GM23338 (cell line): ENCODE results near the gene DHRS13. TPM values are rescaled to one million over a fixed set of nuclear protein-coding genes. Genes with fewer than 3 reads are reported as not detected.

Experiments used
- ATAC-seq: fragments of 200-7000 bp; cut with Tn5 transposase; 3 replicates; pipeline ENCODE4 v1.9.1; 2020
- DNase-seq: peaks from one replicate; pipeline ENCODE4 v3.0.0-alpha.2; 2015; ENCODE audit warnings: low spot score
- H2AFZ ChIP-seq: fragments of 200-600 bp; sonication (generic); 2 replicates; pipeline ENCODE4 v1.8.0; 2016; ENCODE audit warnings: antibody characterized with exemption, mild to moderate bottlenecking, moderate library complexity
- H3F3A ChIP-seq: fragments of 200-600 bp; sonication (generic); replicated peaks from 2 replicates; pipeline ENCODE4 v1.8.0; 2017; ENCODE audit warnings: antibody characterized with exemption, mixed run types, low read depth
- H3K27ac ChIP-seq: fragments of 200-600 bp; sonication (generic); 2 replicates; pipeline ENCODE4 v1.6.1; 2016; ENCODE audit warnings: low read depth
- H3K27me3 ChIP-seq: fragments of 200-600 bp; sonication (generic); 2 replicates; pipeline ENCODE4 v1.8.0; 2016; ENCODE audit warnings: mild to moderate bottlenecking, mixed run types, moderate library complexity; ENCODE audit not compliant: insufficient read depth
- H3K36me3 ChIP-seq: fragments of 200-600 bp; sonication (generic); 2 replicates; pipeline ENCODE4 v1.8.0; 2016; ENCODE audit warnings: mild to moderate bottlenecking; ENCODE audit not compliant: insufficient read depth
- H3K4me1 ChIP-seq: fragments of 200-600 bp; sonication (generic); 2 replicates; pipeline ENCODE4 v1.8.0; 2016; ENCODE audit warnings: mild to moderate bottlenecking, moderate library complexity; ENCODE audit not compliant: insufficient read depth
- H3K4me2 ChIP-seq: fragments of 200-600 bp; sonication (generic); 2 replicates; pipeline ENCODE4 v1.7.1; 2017; ENCODE audit warnings: mixed run types
- H3K4me3 ChIP-seq: fragments of 200-600 bp; sonication (generic); 2 replicates; pipeline ENCODE4 v1.6.1; 2016; ENCODE audit warnings: mixed run types
- H3K79me2 ChIP-seq: fragments of 200-600 bp; sonication (generic); replicated peaks from 2 replicates; pipeline ENCODE4 v1.8.0; 2017; ENCODE audit warnings: mild to moderate bottlenecking; ENCODE audit not compliant: insufficient read depth
- H3K9me2 ChIP-seq: fragments of 200-600 bp; sonication (generic); 2 replicates; pipeline ENCODE4 v1.8.0; 2017; ENCODE audit not compliant: insufficient read depth
- H4K20me1 ChIP-seq: fragments of 200-600 bp; sonication (generic); replicated peaks from 2 replicates; pipeline ENCODE4 v1.8.0; 2017; ENCODE audit warnings: mild to moderate bottlenecking; ENCODE audit not compliant: insufficient read depth
- H3K27ac Mint-ChIP-seq: 2 replicates; pipeline ENCODE4 v1.8.0; 2020; ENCODE audit warnings: inconsistent platforms, mild to moderate bottlenecking, moderate library complexity, mixed read lengths
- H3K27me3 Mint-ChIP-seq: 3 replicates; pipeline ENCODE4 v1.8.0; 2022; ENCODE audit warnings: low read depth, mild to moderate bottlenecking, moderate library complexity, mixed read lengths, inconsistent platforms; ENCODE audit not compliant: insufficient read depth, poor library complexity
- H3K36me3 Mint-ChIP-seq: 3 replicates; pipeline ENCODE4 v1.8.0; 2021; ENCODE audit warnings: low read depth, mild to moderate bottlenecking, inconsistent platforms, moderate library complexity, mixed read lengths
- H3K4me1 Mint-ChIP-seq: 3 replicates; pipeline ENCODE4 v1.8.0; 2020; ENCODE audit warnings: mild to moderate bottlenecking, inconsistent platforms, mixed read lengths
- H3K4me3 Mint-ChIP-seq: 3 replicates; pipeline ENCODE4 v1.8.0; 2021; ENCODE audit warnings: moderate library complexity, mild to moderate bottlenecking, inconsistent platforms, mixed read lengths
- H3K9me3 Mint-ChIP-seq: 3 replicates; pipeline ENCODE4 v1.8.0; 2020; ENCODE audit warnings: moderate library complexity, mild to moderate bottlenecking, inconsistent platforms, mixed read lengths
- CREB1 ChIP-seq: fragments of 250-450 bp; sonication (Bioruptor Pico); IDR thresholded peaks from 2 replicates; pipeline ENCODE4 v1.5.0; 2020; ENCODE audit warnings: low read depth, mild to moderate bottlenecking, moderate library complexity
- EZH2phosphoT487 ChIP-seq: fragments of 200-600 bp; sonication (generic); IDR thresholded peaks from one replicate; pipeline ENCODE4 v1.8.1; 2018; ENCODE audit warnings: antibody characterized with exemption; ENCODE audit not compliant: unreplicated experiment
- JUNB ChIP-seq: IDR thresholded peaks from one replicate; pipeline ENCODE4 v1.6.1; 2016; ENCODE audit warnings: antibody characterized with exemption; ENCODE audit not compliant: unreplicated experiment
- NANOG ChIP-seq: IDR thresholded peaks from 2 replicates; pipeline ENCODE4 v1.6.1; 2016; ENCODE audit warnings: antibody characterized with exemption, borderline replicate concordance
- STAT1 ChIP-seq: IDR thresholded peaks from one replicate; pipeline ENCODE4 v1.6.1; 2016; ENCODE audit warnings: antibody characterized with exemption; ENCODE audit not compliant: unreplicated experiment
- ZNF114 ChIP-seq: fragments of 250-450 bp; sonication (Bioruptor Pico); IDR thresholded peaks from 2 replicates; pipeline ENCODE4 v1.5.0; 2020; ENCODE audit warnings: mild to moderate bottlenecking, moderate library complexity
- ZNF331 ChIP-seq: fragments of 250-450 bp; sonication (Bioruptor Pico); IDR thresholded peaks from 2 replicates; pipeline ENCODE4 v1.5.0; 2020; ENCODE audit warnings: low read depth, mild to moderate bottlenecking, moderate library complexity
- polyA plus RNA-seq: library from polyadenylated mRNA; unstranded; fragments of >200 nt; fragmentation: Nextera tagmentation; extraction: Ambion mirVana; gene quantifications from 2 replicates; pipeline ENCODE4 v1.2.1, GENCODE V29; 2016
- total RNA-seq: library from RNA; depleted of rRNA; stranded (reverse); fragments of >200 nt; shearing (Covaris generic); gene quantifications from 2 replicates; pipeline ENCODE4 v1.2.3, GENCODE V29; 2014
- TF ChIP-seq, protein P1 (sequence below): IDR thresholded peaks from 2 replicates; pipeline ENCODE4 v1.6.1; 2016; ENCODE audit warnings: antibody characterized with exemption
- TF ChIP-seq, protein P2 (sequence below): IDR thresholded peaks from one replicate; pipeline ENCODE4 v1.6.1; 2018; ENCODE audit warnings: antibody characterized with exemption; ENCODE audit not compliant: unreplicated experiment
- TF ChIP-seq, protein P3 (sequence below), 2 experiments: fragments of 200-600 bp in 1 of 2; sonication (generic) in 1 of 2; conservative IDR thresholded peaks; 2 replicates each; pipeline versions ENCODE4 v1.5.1 to v1.6.1; 2016 to 2017; ENCODE audit warnings: antibody characterized with exemption in 2 of 2, low read depth in 2 of 2, mild to moderate bottlenecking in 2 of 2, moderate library complexity in 1 of 2
- TF ChIP-seq, protein P4 (sequence below): fragments of 250-450 bp; sonication (Bioruptor Pico); IDR thresholded peaks from 2 replicates; pipeline ENCODE4 v1.5.0; 2020; ENCODE audit warnings: mild to moderate bottlenecking, moderate library complexity

DHRS13 gene
- total and polyA plus RNA-seq, 2 experiments from 2014 or later = 5.4 to 34.2 TPM

DNA sequence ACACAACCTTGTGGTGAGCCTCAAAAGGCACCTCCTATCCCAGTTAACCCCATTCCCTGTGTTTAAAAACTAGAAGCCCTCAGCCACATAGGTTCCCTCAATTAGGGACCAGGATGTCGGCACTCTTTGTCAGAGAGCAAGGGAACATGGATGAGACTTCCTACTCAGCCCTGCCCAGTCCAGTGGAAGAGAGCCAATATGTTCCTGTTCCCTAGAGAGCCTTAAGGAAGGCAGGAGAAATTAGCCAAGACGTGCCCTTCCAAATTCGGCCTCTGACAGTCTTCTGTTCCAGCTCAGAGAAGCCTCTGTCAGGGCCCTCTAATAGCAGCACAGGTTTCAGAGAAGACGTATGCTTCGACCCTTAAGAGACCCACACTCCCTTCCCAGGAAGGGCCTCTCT, 14.6 kb upstream of the DHRS13 start:
- H3K4me3 Mint-ChIP-seq = no peak overlapping the region
- no peaks in the 10 kb centered on the region; the same call in 2 of the 3 replicates for H3K9me3 Mint-ChIP-seq
- Histone ChIP-seq H3K4me3 (no peak overlapping the region), H3K27ac (peak overlapping the region; percentile 55; the same call in 1 of the 2 replicates), H2AFZ (no peak overlapping the region), H4K20me1 (peaks cover 16% of the 10 kb centered on the region), H3F3A (peaks cover 72% of the 10 kb centered on the region), H3K4me2 (no peak overlapping the region), H3K9me2 (no peaks in the 10 kb centered on the region), H3K4me1 (no peaks in the 10 kb centered on the region), H3K27me3 (no peaks in the 10 kb centered on the region), H3K36me3 (peaks cover 79% of the 10 kb centered on the region), H3K79me2 (peaks cover 19% of the 10 kb centered on the region)
- TF ChIP-seq JUNB (no peak), ZNF331 (CRISPR knock-in tag) (no peak), EZH2phosphoT487 (no peak), CREB1 (CRISPR knock-in tag) (no peak), NANOG (no peak), ZNF114 (CRISPR knock-in tag) (no peak), STAT1 (no peak)
- TF ChIP-seq, protein P1, sequence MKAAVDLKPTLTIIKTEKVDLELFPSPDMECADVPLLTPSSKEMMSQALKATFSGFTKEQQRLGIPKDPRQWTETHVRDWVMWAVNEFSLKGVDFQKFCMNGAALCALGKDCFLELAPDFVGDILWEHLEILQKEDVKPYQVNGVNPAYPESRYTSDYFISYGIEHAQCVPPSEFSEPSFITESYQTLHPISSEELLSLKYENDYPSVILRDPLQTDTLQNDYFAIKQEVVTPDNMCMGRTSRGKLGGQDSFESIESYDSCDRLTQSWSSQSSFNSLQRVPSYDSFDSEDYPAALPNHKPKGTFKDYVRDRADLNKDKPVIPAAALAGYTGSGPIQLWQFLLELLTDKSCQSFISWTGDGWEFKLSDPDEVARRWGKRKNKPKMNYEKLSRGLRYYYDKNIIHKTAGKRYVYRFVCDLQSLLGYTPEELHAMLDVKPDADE = no peak
- TF ChIP-seq, protein P2, sequence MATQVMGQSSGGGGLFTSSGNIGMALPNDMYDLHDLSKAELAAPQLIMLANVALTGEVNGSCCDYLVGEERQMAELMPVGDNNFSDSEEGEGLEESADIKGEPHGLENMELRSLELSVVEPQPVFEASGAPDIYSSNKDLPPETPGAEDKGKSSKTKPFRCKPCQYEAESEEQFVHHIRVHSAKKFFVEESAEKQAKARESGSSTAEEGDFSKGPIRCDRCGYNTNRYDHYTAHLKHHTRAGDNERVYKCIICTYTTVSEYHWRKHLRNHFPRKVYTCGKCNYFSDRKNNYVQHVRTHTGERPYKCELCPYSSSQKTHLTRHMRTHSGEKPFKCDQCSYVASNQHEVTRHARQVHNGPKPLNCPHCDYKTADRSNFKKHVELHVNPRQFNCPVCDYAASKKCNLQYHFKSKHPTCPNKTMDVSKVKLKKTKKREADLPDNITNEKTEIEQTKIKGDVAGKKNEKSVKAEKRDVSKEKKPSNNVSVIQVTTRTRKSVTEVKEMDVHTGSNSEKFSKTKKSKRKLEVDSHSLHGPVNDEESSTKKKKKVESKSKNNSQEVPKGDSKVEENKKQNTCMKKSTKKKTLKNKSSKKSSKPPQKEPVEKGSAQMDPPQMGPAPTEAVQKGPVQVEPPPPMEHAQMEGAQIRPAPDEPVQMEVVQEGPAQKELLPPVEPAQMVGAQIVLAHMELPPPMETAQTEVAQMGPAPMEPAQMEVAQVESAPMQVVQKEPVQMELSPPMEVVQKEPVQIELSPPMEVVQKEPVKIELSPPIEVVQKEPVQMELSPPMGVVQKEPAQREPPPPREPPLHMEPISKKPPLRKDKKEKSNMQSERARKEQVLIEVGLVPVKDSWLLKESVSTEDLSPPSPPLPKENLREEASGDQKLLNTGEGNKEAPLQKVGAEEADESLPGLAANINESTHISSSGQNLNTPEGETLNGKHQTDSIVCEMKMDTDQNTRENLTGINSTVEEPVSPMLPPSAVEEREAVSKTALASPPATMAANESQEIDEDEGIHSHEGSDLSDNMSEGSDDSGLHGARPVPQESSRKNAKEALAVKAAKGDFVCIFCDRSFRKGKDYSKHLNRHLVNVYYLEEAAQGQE = no peak
- TF ChIP-seq, protein P3, sequence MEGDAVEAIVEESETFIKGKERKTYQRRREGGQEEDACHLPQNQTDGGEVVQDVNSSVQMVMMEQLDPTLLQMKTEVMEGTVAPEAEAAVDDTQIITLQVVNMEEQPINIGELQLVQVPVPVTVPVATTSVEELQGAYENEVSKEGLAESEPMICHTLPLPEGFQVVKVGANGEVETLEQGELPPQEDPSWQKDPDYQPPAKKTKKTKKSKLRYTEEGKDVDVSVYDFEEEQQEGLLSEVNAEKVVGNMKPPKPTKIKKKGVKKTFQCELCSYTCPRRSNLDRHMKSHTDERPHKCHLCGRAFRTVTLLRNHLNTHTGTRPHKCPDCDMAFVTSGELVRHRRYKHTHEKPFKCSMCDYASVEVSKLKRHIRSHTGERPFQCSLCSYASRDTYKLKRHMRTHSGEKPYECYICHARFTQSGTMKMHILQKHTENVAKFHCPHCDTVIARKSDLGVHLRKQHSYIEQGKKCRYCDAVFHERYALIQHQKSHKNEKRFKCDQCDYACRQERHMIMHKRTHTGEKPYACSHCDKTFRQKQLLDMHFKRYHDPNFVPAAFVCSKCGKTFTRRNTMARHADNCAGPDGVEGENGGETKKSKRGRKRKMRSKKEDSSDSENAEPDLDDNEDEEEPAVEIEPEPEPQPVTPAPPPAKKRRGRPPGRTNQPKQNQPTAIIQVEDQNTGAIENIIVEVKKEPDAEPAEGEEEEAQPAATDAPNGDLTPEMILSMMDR (conservative IDR thresholded peaks at IDR 0.05; ENCODE audit: low read depth in 2 of 2) = no peak
- TF ChIP-seq, protein P4, sequence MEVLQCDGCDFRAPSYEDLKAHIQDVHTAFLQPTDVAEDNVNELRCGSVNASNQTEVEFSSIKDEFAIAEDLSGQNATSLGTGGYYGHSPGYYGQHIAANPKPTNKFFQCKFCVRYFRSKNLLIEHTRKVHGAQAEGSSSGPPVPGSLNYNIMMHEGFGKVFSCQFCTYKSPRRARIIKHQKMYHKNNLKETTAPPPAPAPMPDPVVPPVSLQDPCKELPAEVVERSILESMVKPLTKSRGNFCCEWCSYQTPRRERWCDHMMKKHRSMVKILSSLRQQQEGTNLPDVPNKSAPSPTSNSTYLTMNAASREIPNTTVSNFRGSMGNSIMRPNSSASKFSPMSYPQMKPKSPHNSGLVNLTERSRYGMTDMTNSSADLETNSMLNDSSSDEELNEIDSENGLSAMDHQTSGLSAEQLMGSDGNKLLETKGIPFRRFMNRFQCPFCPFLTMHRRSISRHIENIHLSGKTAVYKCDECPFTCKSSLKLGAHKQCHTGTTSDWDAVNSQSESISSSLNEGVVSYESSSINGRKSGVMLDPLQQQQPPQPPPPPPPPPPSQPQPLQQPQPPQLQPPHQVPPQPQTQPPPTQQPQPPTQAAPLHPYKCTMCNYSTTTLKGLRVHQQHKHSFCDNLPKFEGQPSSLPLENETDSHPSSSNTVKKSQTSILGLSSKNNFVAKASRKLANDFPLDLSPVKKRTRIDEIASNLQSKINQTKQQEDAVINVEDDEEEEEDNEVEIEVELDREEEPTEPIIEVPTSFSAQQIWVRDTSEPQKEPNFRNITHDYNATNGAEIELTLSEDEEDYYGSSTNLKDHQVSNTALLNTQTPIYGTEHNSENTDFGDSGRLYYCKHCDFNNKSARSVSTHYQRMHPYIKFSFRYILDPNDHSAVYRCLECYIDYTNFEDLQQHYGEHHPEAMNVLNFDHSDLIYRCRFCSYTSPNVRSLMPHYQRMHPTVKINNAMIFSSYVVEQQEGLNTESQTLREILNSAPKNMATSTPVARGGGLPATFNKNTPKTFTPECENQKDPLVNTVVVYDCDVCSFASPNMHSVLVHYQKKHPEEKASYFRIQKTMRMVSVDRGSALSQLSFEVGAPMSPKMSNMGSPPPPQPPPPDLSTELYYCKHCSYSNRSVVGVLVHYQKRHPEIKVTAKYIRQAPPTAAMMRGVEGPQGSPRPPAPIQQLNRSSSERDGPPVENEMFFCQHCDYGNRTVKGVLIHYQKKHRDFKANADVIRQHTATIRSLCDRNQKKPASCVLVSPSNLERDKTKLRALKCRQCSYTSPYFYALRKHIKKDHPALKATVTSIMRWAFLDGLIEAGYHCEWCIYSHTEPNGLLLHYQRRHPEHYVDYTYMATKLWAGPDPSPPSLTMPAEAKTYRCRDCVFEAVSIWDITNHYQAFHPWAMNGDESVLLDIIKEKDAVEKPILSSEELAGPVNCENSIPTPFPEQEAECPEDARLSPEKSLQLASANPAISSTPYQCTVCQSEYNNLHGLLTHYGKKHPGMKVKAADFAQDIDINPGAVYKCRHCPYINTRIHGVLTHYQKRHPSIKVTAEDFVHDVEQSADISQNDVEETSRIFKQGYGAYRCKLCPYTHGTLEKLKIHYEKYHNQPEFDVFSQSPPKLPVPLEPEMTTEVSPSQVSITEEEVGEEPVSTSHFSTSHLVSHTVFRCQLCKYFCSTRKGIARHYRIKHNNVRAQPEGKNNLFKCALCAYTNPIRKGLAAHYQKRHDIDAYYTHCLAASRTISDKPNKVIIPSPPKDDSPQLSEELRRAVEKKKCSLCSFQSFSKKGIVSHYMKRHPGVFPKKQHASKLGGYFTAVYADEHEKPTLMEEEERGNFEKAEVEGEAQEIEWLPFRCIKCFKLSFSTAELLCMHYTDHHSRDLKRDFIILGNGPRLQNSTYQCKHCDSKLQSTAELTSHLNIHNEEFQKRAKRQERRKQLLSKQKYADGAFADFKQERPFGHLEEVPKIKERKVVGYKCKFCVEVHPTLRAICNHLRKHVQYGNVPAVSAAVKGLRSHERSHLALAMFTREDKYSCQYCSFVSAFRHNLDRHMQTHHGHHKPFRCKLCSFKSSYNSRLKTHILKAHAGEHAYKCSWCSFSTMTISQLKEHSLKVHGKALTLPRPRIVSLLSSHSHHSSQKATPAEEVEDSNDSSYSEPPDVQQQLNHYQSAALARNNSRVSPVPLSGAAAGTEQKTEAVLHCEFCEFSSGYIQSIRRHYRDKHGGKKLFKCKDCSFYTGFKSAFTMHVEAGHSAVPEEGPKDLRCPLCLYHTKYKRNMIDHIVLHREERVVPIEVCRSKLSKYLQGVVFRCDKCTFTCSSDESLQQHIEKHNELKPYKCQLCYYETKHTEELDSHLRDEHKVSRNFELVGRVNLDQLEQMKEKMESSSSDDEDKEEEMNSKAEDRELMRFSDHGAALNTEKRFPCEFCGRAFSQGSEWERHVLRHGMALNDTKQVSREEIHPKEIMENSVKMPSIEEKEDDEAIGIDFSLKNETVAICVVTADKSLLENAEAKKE = no peak
- no peak overlapping the region for H3K27ac Mint-ChIP-seq
- DNase-seq (no peak), ATAC-seq (no peak)
- peaks cover 95% of the 10 kb centered on the region for H3K36me3 Mint-ChIP-seq
- H3K4me1 Mint-ChIP-seq = no peaks in the 10 kb centered on the region
- peaks cover 5% of the 10 kb centered on the region for H3K27me3 Mint-ChIP-seq
